Smooth muscle cell (in vitro differentiated cells): ENCODE measurements around the gene USH2A. TPM values are rescaled to one million over a fixed set of nuclear protein-coding genes. Genes with fewer than 3 reads are reported as not detected.

Experiments used
- DNase-seq: peaks from one replicate; lab custom pipeline; 2025; ENCODE audit not compliant: unreplicated experiment; lab: John Stamatoyannopoulos, UW
- H2AFZ ChIP-seq: fragments of 200-600 bp; sonication (generic); 2 replicates; pipeline ENCODE4 v1.6.0; 2016; ENCODE audit warnings: antibody characterized with exemption, low read depth, mild to moderate bottlenecking
- H3F3A ChIP-seq: fragments of 200-600 bp; sonication (generic); 2 replicates; pipeline ENCODE4 v1.6.0; 2017; ENCODE audit warnings: antibody characterized with exemption, low read depth
- H3K27ac ChIP-seq: fragments of 200-600 bp; sonication (generic); 2 replicates; pipeline ENCODE4 v1.5.1; 2016; ENCODE audit warnings: low read depth, mild to moderate bottlenecking
- H3K27me3 ChIP-seq: fragments of 200-600 bp; sonication (generic); 2 replicates; pipeline ENCODE4 v1.6.1; 2016; ENCODE audit warnings: low read depth, mild to moderate bottlenecking
- H3K36me3 ChIP-seq: fragments of 200-600 bp; sonication (generic); 2 replicates; pipeline ENCODE4 v1.5.1; 2016; ENCODE audit warnings: low read depth
- H3K4me1 ChIP-seq: fragments of 200-600 bp; sonication (generic); 2 replicates; pipeline ENCODE4 v1.5.1; 2016; ENCODE audit warnings: low read depth
- H3K4me2 ChIP-seq: fragments of 200-600 bp; sonication (generic); 2 replicates; pipeline ENCODE4 v1.6.0; 2016; ENCODE audit warnings: mild to moderate bottlenecking
- H3K4me3 ChIP-seq: fragments of 200-600 bp; sonication (generic); 2 replicates; pipeline ENCODE4 v1.5.1; 2016; ENCODE audit warnings: mild to moderate bottlenecking
- H3K79me2 ChIP-seq: fragments of 200-600 bp; sonication (generic); 2 replicates; pipeline ENCODE4 v1.6.0; 2016; ENCODE audit warnings: low read depth, mild to moderate bottlenecking
- H3K9ac ChIP-seq: fragments of 200-600 bp; sonication (generic); 2 replicates; pipeline ENCODE4 v1.6.0; 2016; ENCODE audit warnings: low read depth
- H3K9me3 ChIP-seq: fragments of 200-600 bp; sonication (generic); replicated peaks from 2 replicates; pipeline ENCODE4 v1.5.1; 2016; ENCODE audit warnings: low read depth
- H4K20me1 ChIP-seq: fragments of 200-600 bp; sonication (generic); 2 replicates; pipeline ENCODE4 v1.6.0; 2016; ENCODE audit warnings: low read depth
- CTCF ChIP-seq: fragments of 200-600 bp; sonication (generic); IDR thresholded peaks from 2 replicates; pipeline ENCODE4 v1.5.1; 2017; ENCODE audit warnings: borderline replicate concordance, mild to moderate bottlenecking, antibody characterized with exemption; ENCODE audit not compliant: insufficient read depth, poor library complexity, severe bottlenecking
- WGBS: methylation state at CpG from one replicate; pipeline ENCODE4 v1.1.7; 2016; ENCODE audit warnings: low lambda C conversion rate; 5-methylcytosine and 5-hydroxymethylcytosine counted together
- polyA plus RNA-seq: library from polyadenylated mRNA; unstranded; fragments of >200 nt; fragmentation: Nextera tagmentation; extraction: Ambion mirVana; gene quantifications from 2 replicates; pipeline ENCODE4 v1.2.1, GENCODE V29; 2016
- total RNA-seq: library from RNA; depleted of rRNA; stranded (reverse); fragments of >200 nt; gene quantifications from 2 replicates; pipeline ENCODE4 v1.2.3, GENCODE V29; 2014

Gene USH2A
- total and polyA plus RNA-seq, 2 experiments from 2014 or later, result under 0.01 TPM; not detected in 1

- no peak for TF ChIP-seq CTCF
Measured at GRCh38 chr1:215768303-215768702, 654.9 kb downstream of the USH2A start.

GRCh38 chr1:215767761-215768160 lies 655.5 kb downstream of the USH2A start:
- no peak for DNase-seq
- no peak overlapping the region for H3K9ac ChIP-seq
- no peak overlapping the region for H3K4me3 ChIP-seq
- peaks cover 4% of the 10 kb centered on the region for H3K27me3 ChIP-seq
- H4K20me1 ChIP-seq, result no peaks in the 10 kb centered on the region
- no peaks in the 10 kb centered on the region for H3K79me2 ChIP-seq
- H2AFZ ChIP-seq, result no peak overlapping the region
- no peaks in the 10 kb centered on the region for H3K9me3 ChIP-seq
- no peaks in the 10 kb centered on the region for H3K36me3 ChIP-seq
- H3K27ac ChIP-seq, result no peak overlapping the region
- no peaks in the 10 kb centered on the region for H3F3A ChIP-seq
- TF ChIP-seq CTCF, result no peak
- 57% methylated on average over 2 of the region's 2 CpGs for WGBS
- H3K4me1 ChIP-seq, result no peaks in the 10 kb centered on the region
- H3K4me2 ChIP-seq, result no peak overlapping the region

More at GRCh38 chr1:215768303-215768702, 654.9 kb downstream of the USH2A start:
- 90% methylated on average over 4 of the region's 4 CpGs for WGBS
- H3K9ac ChIP-seq, result no peak overlapping the region
- no peaks in the 10 kb centered on the region for H3K79me2 ChIP-seq
- H3K27ac ChIP-seq, result no peak overlapping the region
- H3K4me2 ChIP-seq, result no peak overlapping the region
- no peak overlapping the region for H3K4me3 ChIP-seq
- no peaks in the 10 kb centered on the region for H4K20me1 ChIP-seq
- no peaks in the 10 kb centered on the region for H3K9me3 ChIP-seq
- no peaks in the 10 kb centered on the region for H3K4me1 ChIP-seq
- DNase-seq, result no peak
- no peak overlapping the region for H2AFZ ChIP-seq
- no peaks in the 10 kb centered on the region for H3F3A ChIP-seq
- H3K27me3 ChIP-seq, result peaks cover 4% of the 10 kb centered on the region
- no peaks in the 10 kb centered on the region for H3K36me3 ChIP-seq

GRCh38 chr1:215766521-215766920 lies 656.7 kb downstream of the USH2A start:
- no peaks in the 10 kb centered on the region for H4K20me1 ChIP-seq
- WGBS, result 81% methylated on average over 1 of the region's 1 CpG
- H3K36me3 ChIP-seq, result no peaks in the 10 kb centered on the region
- H3K4me1 ChIP-seq, result no peaks in the 10 kb centered on the region
- no peak overlapping the region for H3K4me3 ChIP-seq
- H3K9ac ChIP-seq, result no peak overlapping the region
- DNase-seq, result no peak
- no peak overlapping the region for H2AFZ ChIP-seq
- H3F3A ChIP-seq, result no peaks in the 10 kb centered on the region
- peaks cover 4% of the 10 kb centered on the region for H3K27me3 ChIP-seq
- no peaks in the 10 kb centered on the region for H3K79me2 ChIP-seq
- TF ChIP-seq CTCF, result no peak
- H3K27ac ChIP-seq, result no peak overlapping the region
- H3K9me3 ChIP-seq, result no peaks in the 10 kb centered on the region
- no peak overlapping the region for H3K4me2 ChIP-seq

- 96% methylated on average over 1 of the region's 1 CpG for WGBS
- no peak for TF ChIP-seq CTCF
- Histone ChIP-seq H4K20me1 (no peaks in the 10 kb centered on the region), H3K4me1 (no peaks in the 10 kb centered on the region), H3K79me2 (no peaks in the 10 kb centered on the region), H3F3A (no peaks in the 10 kb centered on the region), H3K4me2 (no peak overlapping the region), H2AFZ (no peak overlapping the region), H3K9ac (no peak overlapping the region), H3K4me3 (no peak overlapping the region), H3K27me3 (peaks cover 4% of the 10 kb centered on the region), H3K36me3 (no peaks in the 10 kb centered on the region), H3K27ac (no peak overlapping the region), H3K9me3 (no peaks in the 10 kb centered on the region)
- no peak for DNase-seq
Measured at GRCh38 chr1:215765833-215766232, 657.4 kb downstream of the USH2A start.
